MM.1S (cell line): Measurements from ENCODE around the gene PCNX3.

Experiments used
- CTCF ChIP-seq: fragments of 300-600 bp; sonication (generic); IDR thresholded peaks from 2 replicates; pipeline ENCODE4 v1.5.1; 2016; ENCODE audit warnings: antibody characterized with exemption, low read length, mixed read lengths
- EZH2 ChIP-seq: fragments of 300-600 bp; sonication (generic); optimal IDR thresholded peaks from 2 replicates; pipeline ENCODE3; 2017; ENCODE audit warnings: low read depth, mild to moderate bottlenecking, antibody characterized with exemption, low read length, mixed read lengths
- EZH2phosphoT487 ChIP-seq: fragments of 300-600 bp; sonication (generic); IDR thresholded peaks from 2 replicates; pipeline ENCODE4 v1.6.1; 2018; ENCODE audit warnings: antibody characterized with exemption, low read length

- no peak for TF ChIP-seq EZH2
- no peak for TF ChIP-seq CTCF
- no peak for TF ChIP-seq EZH2phosphoT487
Observed at GRCh38 chr11:65611028-65611757, 4.4 kb upstream of the PCNX3 start.
